Dedifferentiated amniotic fluid mesenchymal stem cell (primary cell): Measurements from ENCODE around the gene YIF1B.

Experiments used
- DNase-seq: peaks from one replicate; pipeline ENCODE4 v3.0.0-alpha.2; 2016; ENCODE audit errors: extremely low spot score

YIF1B gene

DNA sequence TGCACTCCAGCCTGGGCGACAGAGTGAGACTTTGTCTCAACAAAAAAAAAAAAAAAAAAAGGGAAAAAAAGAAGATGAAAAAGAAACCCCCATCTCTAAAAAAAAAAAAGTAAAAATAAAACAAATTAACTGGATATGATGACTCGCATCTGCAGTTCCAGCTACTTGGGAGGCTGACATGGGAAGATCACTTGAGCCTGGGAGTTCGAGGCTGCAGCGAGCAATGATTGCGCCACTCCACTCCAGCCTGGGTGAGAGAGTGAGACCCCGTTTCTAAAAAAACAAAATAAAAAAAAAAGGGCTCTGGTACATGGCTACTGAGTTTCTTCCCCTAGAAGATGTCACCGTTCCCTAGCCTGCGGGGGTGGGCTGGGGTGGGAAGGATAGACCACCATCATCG is 17.5 kb upstream of the YIF1B start:
- DNase-seq = no peak

DNA sequence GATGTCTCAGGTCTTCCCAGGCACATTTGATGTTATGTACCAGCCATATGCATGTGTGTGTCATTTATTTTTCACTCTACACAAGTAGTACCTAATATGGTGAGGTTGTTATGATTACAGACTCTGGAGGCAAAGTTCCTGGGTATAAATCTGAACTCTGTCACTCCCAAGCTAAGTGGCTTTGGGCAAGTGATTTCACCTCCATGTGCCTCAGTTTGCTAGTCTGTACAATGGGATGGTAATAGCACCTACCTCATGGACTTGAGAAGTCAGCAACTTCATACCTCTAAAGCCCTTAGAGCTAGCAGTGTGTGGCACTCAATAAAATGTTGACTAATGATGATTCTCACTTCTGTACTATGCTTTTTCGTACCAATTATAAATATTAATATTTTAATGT is 16.0 kb upstream of the YIF1B start:
- no peak for DNase-seq

DNA sequence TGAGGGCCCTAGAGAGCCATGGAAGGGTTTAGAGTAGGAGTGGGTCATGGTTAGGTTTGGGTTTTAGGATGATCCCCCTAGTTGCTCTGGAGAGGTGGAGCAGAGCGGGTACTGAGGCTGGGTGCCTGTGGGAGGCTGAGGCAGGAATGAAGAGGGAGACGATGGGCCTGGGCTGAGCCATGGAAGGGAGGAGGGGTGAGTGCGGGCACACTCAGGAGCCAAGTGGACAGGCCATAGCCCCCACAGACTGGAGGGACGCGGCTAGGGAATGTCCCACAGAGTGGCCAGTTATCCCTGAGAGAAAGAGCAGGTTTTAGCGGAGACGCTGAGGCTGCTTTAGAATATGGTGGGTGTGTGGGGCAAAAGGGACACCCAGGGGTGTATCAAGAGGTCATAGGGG is 13.9 kb upstream of the YIF1B start:
- no peak for DNase-seq

DNA sequence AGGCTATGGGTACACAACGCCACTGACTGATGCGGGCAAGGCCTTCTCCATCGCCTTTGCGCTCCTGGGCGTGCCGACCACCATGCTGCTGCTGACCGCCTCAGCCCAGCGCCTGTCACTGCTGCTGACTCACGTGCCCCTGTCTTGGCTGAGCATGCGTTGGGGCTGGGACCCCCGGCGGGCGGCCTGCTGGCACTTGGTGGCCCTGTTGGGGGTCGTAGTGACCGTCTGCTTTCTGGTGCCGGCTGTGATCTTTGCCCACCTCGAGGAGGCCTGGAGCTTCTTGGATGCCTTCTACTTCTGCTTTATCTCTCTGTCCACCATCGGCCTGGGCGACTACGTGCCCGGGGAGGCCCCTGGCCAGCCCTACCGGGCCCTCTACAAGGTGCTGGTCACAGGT is 10.8 kb upstream of the YIF1B start:
- no peak for DNase-seq

DNA sequence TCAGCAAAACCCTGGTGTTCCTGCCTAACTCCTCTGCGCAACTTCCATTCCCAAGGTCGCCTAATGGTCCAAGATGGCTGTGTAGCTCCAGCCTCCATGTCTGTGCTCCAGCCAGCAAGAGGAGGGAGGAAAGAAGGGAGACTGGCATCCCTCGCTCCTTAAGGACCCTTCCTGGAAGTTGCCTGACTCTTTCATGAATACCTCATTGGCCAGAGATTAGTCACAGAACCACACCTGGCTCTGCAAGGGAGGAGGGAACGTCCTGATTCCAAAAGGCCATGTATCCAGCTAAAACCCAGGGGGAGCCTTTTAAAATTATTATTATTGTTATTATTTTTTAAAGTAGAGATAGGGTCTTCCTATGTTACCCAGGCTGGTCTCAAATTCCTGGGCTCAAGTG is 8.7 kb upstream of the YIF1B start:
- DNase-seq = no peak

DNA sequence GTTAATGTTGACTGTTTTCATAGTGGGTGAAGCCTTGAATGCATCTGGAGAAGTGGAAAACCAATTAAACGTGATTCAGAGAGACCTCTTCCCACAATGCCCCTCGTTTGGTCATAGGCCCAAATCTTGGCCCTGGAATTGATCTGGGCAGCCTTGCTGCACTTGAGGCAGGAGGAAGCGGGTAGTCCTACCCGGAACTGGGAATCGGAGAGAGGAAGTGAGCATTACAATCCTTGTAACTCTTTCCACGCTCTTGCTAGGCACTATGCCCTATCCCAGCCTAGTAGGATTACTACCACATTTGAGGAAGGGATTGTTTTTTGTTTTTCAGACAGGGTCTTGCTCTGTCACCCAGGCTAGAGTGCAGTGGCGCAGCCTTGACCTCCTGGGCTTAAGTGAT is 7.5 kb upstream of the YIF1B start:
- no peak for DNase-seq

DNA sequence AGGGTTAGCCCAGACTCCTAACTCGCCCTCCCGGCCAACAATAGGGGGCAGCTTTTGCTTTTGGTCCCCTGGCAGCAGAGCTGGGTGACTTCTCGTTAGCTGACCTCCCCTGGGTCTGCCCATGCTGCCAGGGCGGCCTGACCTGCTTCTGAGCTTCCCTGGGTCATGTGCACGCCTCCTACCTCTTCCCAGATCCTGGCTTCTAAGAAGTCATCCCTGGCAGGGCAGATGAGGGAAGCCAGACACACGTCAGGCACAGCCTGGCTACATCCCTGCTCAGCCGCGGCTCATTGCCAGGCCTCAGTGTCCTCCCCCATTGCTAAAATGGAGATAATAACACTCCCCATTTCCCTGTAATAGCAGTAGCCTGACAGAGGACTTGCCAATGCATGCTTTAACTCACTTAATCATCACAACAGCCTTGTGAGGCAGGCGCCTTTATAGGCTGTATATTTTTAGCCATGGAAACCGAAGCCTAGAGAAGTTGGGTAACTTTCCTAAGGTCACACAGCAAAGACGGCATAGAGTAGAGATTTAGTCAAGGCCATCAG is 6.0 kb upstream of the YIF1B start:
- DNase-seq = no peak

DNA sequence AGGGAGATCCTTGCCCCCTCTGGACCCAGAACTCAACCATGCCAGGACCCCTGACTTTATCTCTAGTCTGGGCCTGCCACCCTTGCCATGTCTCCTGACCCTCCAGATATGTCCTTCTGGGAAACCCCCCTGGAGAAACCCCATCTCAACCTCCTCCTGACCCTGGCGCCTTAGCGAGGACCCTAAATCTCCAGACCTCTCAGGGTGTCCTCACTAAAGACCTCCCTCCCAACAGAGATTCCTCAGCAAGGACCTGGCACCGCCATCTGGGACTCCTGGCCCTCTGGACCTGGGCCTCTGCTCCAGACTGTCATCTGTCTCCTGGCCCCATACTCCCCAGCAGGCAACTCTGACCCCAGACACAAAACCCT is 5.2 kb upstream of the YIF1B start:
- no peak for DNase-seq

DNA sequence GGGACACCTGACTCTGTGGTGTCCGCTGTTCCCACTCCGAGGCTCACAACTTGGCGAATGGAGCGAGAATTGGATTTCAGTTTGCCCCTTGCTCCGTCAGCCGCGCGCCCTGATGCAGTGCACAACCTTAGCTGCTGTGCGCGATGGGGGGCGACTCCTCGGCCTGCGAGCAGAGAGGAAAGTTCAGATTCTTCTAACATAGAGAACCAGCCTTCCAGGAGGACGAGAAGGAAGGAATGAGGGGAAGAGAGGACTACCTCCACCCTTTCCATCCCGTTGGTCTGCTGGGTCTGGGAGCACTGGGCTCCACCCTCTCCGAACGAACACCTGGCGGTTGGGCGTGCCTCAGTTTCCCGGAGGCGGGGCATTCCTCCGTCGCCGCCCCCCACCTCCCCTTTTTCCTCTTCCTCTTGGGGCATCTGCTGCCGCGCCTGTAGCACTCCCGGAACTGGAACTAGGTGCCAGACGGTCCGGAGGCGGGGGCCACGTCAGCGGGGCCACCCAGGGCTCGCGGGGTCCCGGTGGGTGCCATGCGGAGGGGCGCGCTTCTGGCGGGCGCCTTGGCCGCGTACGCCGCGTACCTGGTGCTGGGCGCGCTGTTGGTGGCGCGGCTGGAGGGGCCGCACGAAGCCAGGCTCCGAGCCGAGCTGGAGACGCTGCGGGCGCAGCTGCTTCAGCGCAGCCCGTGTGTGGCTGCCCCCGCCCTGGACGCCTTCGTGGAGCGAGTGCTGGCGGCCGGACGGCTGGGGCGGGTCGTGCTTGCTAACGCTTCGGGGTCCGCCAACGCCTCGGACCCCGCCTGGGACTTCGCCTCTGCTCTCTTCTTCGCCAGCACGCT is 3.9 kb upstream of the YIF1B start, which contains the start of gene KCNK6:
Gene KCNK6, plus strand, starts transcription at position 425 of the 838 bp plus-strand sequence. Its CDS starts 106 bp downstream, at position 531.
- DNase-seq = no peak

DNA sequence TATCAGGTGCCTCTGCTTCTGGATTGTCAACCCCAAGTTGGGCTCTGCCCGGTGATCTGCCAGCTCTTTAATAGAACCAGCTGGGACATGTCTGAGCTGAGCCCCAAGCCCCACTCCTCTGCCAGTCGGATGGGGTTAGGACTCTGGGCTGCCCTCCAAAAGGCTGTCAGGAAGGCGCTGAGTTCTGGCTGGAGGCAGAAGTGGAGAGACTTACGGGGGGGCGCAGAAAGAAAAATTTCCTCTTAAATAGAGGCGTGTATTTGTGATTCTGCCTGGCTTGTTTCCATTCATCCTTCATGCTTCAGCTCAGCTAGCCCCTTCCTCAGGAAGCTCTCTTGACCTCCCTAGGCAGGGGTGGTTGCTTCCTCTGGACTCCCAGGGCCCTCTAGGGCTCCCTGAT is 2.9 kb upstream of the YIF1B start:
- DNase-seq = no peak

DNA sequence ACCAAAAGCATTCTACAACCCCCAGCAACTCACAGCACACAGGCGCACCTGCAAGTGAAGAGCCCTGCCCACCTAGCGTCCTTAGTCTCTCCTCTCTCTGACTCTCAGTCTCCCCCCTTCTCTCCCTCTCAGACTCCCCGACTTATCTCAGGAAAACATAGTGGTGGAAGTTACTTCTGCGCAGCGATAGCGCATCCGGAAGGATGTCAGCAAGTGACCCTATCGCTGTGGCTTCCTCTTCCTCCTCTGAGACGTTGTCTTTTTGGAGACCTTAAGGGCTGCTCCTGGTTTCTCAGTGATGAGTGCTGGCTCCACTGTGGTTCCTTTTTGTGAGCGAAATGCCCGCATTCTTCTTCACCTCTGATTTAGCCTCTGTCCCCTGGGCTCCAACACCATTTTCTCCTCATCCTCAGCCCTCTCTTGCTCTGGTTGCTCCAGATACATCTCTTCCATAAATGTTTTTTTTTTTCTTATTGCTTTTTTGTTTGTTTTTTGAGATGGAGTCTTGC is 1.4 kb upstream of the YIF1B start:
- no peak for DNase-seq

DNA sequence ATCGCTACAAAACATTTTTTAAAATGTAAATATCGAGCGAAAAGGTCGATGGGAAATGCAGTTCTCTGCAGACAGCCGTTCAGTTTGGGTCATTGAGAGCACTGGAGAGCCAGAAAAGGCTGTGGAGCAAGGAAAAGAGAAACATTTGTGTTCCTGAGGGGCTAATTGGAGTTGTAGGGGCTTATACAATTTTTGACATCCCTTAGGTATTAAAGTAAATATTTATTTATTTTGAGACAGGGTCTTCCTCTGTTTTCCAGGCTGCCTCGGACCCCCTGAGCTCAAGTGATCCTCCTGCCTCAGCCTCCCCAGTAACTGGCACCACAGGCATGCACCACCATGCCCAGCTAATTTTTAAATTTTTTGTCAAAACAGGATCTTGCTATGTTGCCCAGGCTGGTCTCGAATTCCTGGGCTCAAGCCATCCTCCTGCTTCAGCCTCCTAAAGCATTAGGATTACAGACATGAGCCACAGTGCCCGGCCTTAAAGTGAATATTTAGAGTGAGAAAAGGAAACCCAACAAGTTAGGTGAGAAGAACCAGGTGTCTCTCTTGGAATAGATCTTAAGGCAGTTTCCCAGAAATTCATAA is 825 bp upstream of the YIF1B start:
- no peak for DNase-seq

DNA sequence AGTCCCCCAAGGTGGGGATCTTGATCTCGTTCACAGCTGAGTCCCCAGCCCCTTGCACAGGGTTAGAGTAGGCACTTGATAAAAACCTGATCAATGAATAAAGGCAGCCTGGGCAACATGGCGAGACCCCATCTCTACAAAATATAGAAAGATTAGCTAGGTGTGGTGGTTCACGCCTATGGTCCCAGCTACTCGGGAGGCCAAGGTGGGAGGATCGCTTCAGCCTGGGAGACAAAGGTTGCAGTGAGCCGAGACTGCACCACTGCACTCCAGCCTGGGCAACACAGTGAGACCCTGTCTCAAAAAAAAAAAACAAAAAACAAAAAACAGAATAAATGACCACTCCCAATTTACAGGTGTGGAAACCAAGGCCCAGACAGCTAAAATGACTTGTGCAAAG is 4.8 kb downstream of the YIF1B start:
- no peak for DNase-seq

DNA sequence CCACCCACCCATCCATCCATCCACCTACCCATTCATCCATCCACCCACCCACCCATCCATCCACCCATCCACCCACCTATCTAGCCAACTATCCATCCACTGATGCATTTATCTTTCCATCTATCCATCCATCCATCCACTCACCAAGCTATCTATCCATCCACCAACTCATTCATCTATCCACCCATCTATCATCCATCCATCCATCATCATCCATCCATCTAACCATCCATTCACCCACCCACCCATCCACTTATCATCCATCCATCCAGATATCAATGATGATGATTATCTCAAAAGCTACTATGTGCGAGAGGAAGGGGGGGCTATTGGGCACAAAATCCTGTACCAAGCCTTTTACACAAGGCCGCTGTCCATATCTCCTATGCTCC is 5.5 kb downstream of the YIF1B start:
- DNase-seq = no peak

DNA sequence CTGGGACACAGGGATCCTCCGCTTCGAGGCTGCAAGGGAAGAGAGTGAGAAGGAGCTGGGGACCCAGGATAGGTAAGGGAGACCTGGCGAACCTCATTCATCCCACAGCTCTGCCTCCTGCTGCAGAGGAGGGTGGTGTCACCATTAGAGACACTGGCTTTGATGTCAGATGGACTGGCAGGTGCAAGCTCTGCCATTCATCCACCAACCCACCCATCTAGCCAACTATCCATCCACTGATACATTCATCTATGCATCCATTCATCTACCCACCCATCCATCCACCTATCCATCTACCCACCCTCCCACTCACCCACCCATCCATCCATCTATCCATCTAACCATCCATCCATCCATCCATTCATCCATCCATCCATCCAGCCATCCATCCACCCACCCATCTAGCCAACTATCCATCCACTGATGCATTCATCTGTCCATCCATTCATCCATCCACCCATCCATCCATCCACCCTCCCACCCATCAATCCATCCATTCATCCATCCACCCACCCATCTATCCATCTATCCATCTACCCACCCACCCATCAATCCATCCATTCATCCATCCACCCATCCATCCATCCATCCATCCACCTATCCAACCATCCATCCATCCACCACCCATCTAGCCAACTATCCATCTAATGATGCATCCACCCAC is 6.0 kb downstream of the YIF1B start:
- DNase-seq = no peak

DNA sequence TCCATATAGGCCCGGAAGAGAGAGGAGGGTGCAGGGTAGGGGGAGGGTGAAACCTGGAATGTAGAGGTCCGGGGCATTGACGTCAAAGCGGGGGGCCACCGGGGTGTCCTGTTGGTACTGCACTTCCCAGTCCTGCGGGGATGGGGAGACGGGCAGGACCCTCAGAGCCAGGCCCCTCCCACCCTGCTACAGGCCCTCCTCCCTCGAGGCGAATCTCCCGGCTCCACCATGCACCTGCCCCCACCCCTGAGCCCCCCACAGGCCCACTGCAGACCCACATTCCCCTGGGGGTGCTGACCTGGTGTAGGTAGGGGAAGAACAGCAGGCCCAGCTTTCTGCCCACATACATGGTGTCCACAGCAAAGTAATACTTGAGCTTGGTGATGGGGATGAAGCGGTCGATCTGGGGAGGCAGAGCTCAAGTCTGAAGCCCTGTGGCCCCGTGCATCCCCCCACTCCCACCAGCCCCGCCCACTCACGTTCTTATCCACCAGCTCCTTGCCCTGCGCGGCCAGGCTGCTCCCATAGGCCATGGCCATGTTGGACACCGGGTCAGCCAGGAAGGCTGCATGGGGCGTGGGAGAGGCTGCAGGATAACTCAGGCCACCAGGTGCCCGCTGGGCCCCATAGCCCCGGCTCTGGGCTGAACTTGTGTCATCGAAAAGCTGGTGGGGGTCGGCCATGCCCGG is 6.7 kb downstream of the YIF1B start:
- DNase-seq = no peak

DNA sequence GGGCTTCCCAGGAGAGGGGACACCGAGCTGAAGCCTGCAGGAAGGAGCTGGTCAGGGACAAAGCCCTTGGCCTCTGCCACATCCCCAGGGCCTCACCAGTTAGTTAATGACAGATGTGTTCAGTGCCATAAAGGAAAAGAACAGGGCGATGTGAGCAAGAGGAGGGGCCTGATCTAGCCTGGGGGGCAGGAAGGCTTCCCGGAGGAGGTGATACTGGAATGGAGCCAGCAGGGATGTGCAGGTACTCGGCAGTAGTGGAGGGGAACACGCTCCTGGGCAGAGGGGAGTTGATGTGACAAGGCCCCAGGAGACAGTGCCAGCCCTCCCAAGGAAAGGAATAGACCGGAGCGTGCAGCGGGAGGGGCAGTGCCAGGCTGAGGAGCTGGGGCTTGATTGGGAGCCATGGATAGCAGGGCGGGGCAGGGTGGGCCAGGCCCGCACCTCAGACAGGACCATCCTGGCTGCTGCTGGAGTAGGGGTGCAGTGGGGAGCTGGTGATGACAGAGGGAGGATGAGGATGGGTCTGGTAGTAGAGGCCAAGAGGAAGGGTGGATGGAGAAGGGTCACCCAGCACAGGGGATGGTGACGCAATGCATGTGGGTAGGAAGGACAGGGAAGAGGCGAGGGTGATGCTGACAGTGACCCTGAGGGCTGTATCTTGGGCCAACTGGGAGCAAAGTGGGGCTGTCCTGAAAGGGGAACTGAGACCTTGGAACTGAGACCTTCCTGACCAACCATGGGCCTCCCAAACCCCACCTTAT is 7.6 kb downstream of the YIF1B start:
- DNase-seq = no peak

DNA sequence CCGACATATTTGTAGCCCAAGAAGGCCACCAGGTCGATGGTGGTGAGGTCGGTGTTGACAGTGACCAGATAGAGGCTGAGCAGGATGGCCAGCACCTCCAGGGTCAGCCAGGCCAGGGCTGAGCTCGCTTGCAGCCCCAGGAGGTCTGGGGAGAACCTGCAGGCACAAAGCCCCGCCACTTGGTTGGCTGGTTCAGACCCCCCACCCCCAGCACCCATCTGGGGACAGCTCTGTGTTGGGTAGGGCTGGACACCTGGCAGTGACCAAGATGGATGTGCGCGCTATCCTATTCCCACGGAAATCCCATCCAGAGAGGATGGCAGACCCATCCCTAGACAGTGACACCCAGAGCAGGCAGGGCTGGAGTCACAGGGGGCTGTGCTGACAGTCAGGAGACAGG is 8.2 kb downstream of the YIF1B start:
- no peak for DNase-seq

DNA sequence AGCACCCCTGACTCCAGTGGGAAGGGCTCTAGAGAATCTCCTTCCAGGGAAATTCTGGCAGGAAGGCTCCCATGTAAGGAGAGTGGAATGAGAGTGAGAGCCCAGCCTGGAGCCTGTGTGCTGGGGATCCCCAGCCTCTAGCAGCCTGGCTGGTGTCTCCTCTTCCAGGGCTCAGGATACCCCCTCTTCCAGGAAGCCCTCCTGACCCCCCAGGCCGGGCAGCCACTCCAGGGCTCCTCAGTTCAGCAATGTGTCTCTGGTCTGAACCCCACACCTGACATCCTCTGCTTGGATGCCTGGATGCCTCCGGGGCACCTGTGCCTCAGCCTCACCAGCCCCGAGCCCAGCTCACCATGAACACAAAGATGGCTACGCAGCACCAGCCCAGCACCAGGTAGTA is 8.7 kb downstream of the YIF1B start:
- DNase-seq = no peak

DNA sequence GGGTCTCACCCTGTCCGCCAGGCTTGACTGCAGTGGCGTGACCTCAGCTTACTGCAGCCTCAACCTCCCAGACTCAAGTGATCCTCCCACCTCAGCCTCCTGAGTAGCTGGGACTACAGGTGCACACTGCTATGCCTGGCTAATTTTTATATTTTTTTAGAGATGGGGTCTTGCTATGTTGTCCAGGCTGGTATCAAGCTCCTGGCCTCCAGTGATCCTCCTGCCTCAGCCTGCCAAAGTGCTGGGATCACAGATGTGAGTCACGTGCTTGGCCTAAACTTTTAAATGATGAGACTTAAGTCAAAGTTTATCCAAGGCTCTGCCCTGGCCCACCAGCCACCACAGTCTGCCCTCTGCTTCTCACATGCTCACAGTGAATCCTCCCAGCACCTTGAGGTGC is 9.5 kb downstream of the YIF1B start:
- DNase-seq = no peak

DNA sequence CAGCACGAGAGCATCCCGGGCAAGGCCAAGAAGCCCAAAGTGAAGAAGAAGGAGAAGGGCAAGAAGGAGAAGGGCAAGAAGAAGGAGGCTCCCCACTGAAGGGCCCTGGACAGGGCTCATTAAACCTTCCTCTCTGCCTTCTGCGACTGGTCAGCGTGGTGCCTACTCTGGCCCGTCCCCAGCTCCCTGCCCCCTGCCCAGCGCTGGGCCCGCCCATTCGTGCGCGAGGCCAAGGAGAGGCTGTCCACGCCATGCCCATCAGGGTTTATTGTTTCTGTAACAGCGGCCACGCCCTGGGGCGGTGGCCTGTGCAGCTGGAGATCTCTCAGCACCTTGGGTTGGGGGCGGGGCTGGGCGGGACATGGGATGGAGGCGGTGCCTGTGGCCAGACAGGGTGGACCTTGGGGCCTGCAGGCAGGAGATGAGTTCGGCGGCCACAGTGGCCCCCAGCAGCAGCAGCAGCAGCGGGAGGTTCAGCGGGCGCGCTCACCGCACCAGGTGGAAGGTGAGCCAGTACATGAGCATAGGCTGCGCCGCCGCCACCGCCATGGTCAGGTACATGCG is 10.8 kb downstream of the YIF1B start:
- DNase-seq = no peak
